Stomach (tissue), 8 donors: ENCODE data around the gene CARD8. TPM values are rescaled to one million over a fixed set of nuclear protein-coding genes. Genes with fewer than 3 reads are reported as not detected.

Experiments
- polyA plus RNA-seq, 3 donors: library from polyadenylated mRNA; stranded (reverse); fragments of 200-250 nt; gene quantifications; one replicate each; pipeline ENCODE4 v1.2.3, GENCODE V29; 2013
- total RNA-seq, 5 donors: library from RNA; depleted of rRNA; stranded (reverse); fragments of >200 nt; gene quantifications; one replicate each; pipeline versions ENCODE4 v1.1.0 to v1.2.3, GENCODE V29; 2014 to 2016
- donor health status: healthy with polysubstance abuse.
- donor health status: Bipolar disorder and iron deficiency.
- donor health status: healthy.

CARD8 gene
- total and polyA plus RNA-seq, 8 donors: 5.2 to 63.6 (median 25.8) TPM

Other genes starting within 250 kb of the CARD8 start
- gene CABP5, start 211.8 kb downstream of the CARD8 start, total RNA-seq: not detected
- not detected for gene CABP5, start 211.8 kb downstream of the CARD8 start, polyA plus RNA-seq
- 10 to 100 TPM in 1 of 5 donors, 1 to 10 TPM in 4; 1.4 to 90.2 (median 6.2) TPM for gene PLA2G4C, start 145.1 kb downstream of the CARD8 start, total RNA-seq
- gene PLA2G4C, start 145.1 kb downstream of the CARD8 start, polyA plus RNA-seq: 1 to 10 TPM; 3.7 to 6.7 (median 5.7) TPM
- gene LIG1, start 85.6 kb downstream of the CARD8 start, total RNA-seq: 10 to 100 TPM; 16.0 to 35.6 (median 19.7) TPM
- gene LIG1, start 85.6 kb downstream of the CARD8 start, polyA plus RNA-seq: 10 to 100 TPM; 15.9 to 48.2 (median 16.8) TPM
- gene ZSWIM9, start 85.2 kb downstream of the CARD8 start, total RNA-seq: 10 to 100 TPM in 2 of 5 donors, 1 to 10 TPM in 3; 1.3 to 28.0 (median 4.0) TPM
- gene ZSWIM9, start 85.2 kb downstream of the CARD8 start, polyA plus RNA-seq: 1 to 10 TPM; 3.0 to 6.9 (median 3.5) TPM
- under 1 TPM in 1 of 5 donors, not detected in 4; 0.55 TPM for gene ZNF114, start 14.2 kb upstream of the CARD8 start, total RNA-seq
- gene ZNF114, start 14.2 kb upstream of the CARD8 start, polyA plus RNA-seq: under 1 TPM in 1 of 3 donors, not detected in 2; 0.10 TPM
- gene EMP3, start 69.6 kb upstream of the CARD8 start, total RNA-seq: 10 to 100 TPM in 4 of 5 donors, 1 to 10 TPM in 1; 6.4 to 57.2 (median 27.5) TPM
- 10 to 100 TPM; 46.4 to 61.4 (median 53.7) TPM for gene EMP3, start 69.6 kb upstream of the CARD8 start, polyA plus RNA-seq
- 10 to 100 TPM in 4 of 5 donors, 1 to 10 TPM in 1; 9.4 to 33.3 (median 12.3) TPM for gene TMEM143, start 108.0 kb upstream of the CARD8 start, total RNA-seq
- gene TMEM143, start 108.0 kb upstream of the CARD8 start, polyA plus RNA-seq: 1 to 10 TPM; 4.2 to 8.6 (median 7.8) TPM
- gene SYNGR4, start 108.5 kb upstream of the CARD8 start, total RNA-seq: not detected
- not detected for gene SYNGR4, start 108.5 kb upstream of the CARD8 start, polyA plus RNA-seq
- gene KDELR1, start 135.6 kb upstream of the CARD8 start, total RNA-seq: 100 to 1,000 TPM in 1 of 5 donors, 10 to 100 TPM in 4; 45.8 to 123 (median 67.7) TPM
- gene KDELR1, start 135.6 kb upstream of the CARD8 start, polyA plus RNA-seq: 10 to 100 TPM; 69.8 to 93.8 (median 72.0) TPM
- gene GRIN2D, start 137.8 kb upstream of the CARD8 start, total RNA-seq: 1 to 10 TPM in 1 of 5 donors, under 1 TPM in 2, not detected in 2; 0.14 to 1.8 (median 0.37) TPM
- under 1 TPM in 2 of 3 donors, not detected in 1; 0.06 to 0.10 TPM for gene GRIN2D, start 137.8 kb upstream of the CARD8 start, polyA plus RNA-seq
- 10 to 100 TPM in 4 of 5 donors, 1 to 10 TPM in 1; 5.8 to 49.4 (median 18.5) TPM for gene GRWD1, start 190.1 kb upstream of the CARD8 start, total RNA-seq
- gene GRWD1, start 190.1 kb upstream of the CARD8 start, polyA plus RNA-seq: 10 to 100 TPM in 2 of 3 donors, 1 to 10 TPM in 1; 7.6 to 13.9 (median 12.8) TPM
- 1 to 10 TPM in 2 of 5 donors, under 1 TPM in 1, not detected in 2; 0.92 to 4.6 (median 1.0) TPM for gene KCNJ14, start 199.7 kb upstream of the CARD8 start, total RNA-seq
- gene KCNJ14, start 199.7 kb upstream of the CARD8 start, polyA plus RNA-seq: under 1 TPM in 2 of 3 donors, not detected in 1; 0.19 to 0.75 TPM
- gene CYTH2, start 213.5 kb upstream of the CARD8 start, total RNA-seq: 100 to 1,000 TPM in 2 of 5 donors, 10 to 100 TPM in 3; 39.3 to 229 (median 75.9) TPM
- gene CYTH2, start 213.5 kb upstream of the CARD8 start, polyA plus RNA-seq: 10 to 100 TPM; 46.3 to 63.7 (median 48.8) TPM